ENCODE results near the gene ESRRA. TPM values are rescaled to one million over a fixed set of nuclear protein-coding genes. Genes with fewer than 3 reads are reported as not detected.

ESRRA gene
- total RNA-seq (2022) (53.4 and 59.7 TPM in 2 replicates), Bru-seq, nascent RNA (percentile 66 among the genes with signal in this experiment), BruChase-seq, experiment 1, labeled RNA remaining after a 6-hour chase (percentile 83 among the genes with signal in this experiment), BruChase-seq, experiment 2, labeled RNA remaining after a 2-hour chase (percentile 83 among the genes with signal in this experiment)
- long read RNA-seq, transcript ESRRA-203 (7 exons, 2,218 nt), result minor isoform, 5 of 1,537 reads
- long read RNA-seq, transcript ESRRA-201 (7 exons, 2,215 nt), result major isoform, 38 of 1,537 reads
- long read RNA-seq, partial matches to known transcripts, result 8 of 1,537 reads
- long read RNA-seq, other reads (novel, unspliced or antisense), result 1,482 of 1,537 reads

DNA sequence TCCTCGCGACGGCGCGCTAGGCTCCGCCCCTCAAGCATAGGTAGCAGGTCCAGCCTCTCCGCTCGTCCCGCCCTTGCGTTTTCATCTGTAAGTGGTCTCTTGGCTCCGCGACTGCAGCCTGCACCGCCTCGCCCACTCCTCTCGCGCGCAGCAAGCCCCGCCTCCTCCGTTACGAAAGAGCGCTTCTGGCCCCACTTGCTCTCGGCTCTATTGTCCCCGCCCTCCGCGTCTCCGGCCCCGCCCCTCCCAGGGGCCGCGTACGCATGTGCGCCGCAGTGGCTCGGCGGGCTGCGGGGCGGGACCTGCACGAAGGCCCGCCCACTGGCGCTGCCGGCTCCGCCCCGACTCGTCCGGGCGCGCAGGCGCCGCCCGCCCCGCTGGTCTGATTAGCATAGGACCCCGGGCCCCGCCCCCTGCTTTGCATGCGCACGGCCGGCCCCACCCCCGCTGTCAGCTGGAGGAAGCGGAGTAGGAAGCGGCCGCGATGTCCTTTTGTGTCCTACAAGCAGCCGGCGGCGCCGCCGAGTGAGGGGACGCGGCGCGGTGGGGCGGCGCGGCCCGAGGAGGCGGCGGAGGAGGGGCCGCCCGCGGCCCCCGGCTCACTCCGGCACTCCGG lies at the start of gene ESRRA:
Gene ESRRA, plus strand, starts transcription at position 450 of the 616 bp plus-strand sequence. CDS start 1,656 bp downstream, outside the sequence.
- Mint-ChIP-seq H3K27me3 (ENCODE audit: unreplicated experiment) (peaks cover 9% of the 10 kb centered on the region), H3K36me3 (ENCODE audit: insufficient read depth, unreplicated experiment) (peaks cover 47% of the 10 kb centered on the region), H3K4me1 (ENCODE audit: low read depth, unreplicated experiment) (peaks cover 24% of the 10 kb centered on the region), H3K27ac (ENCODE audit: unreplicated experiment) (peak within 1 kb of the TSS; percentile 92), H3K4me3 (ENCODE audit: low read depth, unreplicated experiment) (peak within 1 kb of the TSS; percentile 100), H3K9me3 (ENCODE audit: low read depth, unreplicated experiment) (no peaks in the 10 kb centered on the region)
- CTCF ChIA-PET, result interaction anchor here (0.6 to 3.7 kb wide), 10 partner anchors 12 to 348 kb away, joined by 3 to 25 read pairs (median 6); partner anchors contain the start of genes BAD, GPR137, PRDX5 and TRMT112
- peak; percentile 99 for DNase-seq
- intact Hi-C loops (cut with micrococcal nuclease; ENCODE audit: unreplicated experiment), result loop anchor here (2.0 to 10.0 kb wide), 2 partner anchors 34 to 60 kb away; partner anchors contain the start of genes FKBP2 and PPP1R14B
- BruUV-seq (replicated peaks), result no TSS peak
- TF ChIP-seq, protein P1, sequence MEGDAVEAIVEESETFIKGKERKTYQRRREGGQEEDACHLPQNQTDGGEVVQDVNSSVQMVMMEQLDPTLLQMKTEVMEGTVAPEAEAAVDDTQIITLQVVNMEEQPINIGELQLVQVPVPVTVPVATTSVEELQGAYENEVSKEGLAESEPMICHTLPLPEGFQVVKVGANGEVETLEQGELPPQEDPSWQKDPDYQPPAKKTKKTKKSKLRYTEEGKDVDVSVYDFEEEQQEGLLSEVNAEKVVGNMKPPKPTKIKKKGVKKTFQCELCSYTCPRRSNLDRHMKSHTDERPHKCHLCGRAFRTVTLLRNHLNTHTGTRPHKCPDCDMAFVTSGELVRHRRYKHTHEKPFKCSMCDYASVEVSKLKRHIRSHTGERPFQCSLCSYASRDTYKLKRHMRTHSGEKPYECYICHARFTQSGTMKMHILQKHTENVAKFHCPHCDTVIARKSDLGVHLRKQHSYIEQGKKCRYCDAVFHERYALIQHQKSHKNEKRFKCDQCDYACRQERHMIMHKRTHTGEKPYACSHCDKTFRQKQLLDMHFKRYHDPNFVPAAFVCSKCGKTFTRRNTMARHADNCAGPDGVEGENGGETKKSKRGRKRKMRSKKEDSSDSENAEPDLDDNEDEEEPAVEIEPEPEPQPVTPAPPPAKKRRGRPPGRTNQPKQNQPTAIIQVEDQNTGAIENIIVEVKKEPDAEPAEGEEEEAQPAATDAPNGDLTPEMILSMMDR (IDR thresholded peaks at IDR 0.05; ENCODE audit: unreplicated experiment), result no peak

DNA sequence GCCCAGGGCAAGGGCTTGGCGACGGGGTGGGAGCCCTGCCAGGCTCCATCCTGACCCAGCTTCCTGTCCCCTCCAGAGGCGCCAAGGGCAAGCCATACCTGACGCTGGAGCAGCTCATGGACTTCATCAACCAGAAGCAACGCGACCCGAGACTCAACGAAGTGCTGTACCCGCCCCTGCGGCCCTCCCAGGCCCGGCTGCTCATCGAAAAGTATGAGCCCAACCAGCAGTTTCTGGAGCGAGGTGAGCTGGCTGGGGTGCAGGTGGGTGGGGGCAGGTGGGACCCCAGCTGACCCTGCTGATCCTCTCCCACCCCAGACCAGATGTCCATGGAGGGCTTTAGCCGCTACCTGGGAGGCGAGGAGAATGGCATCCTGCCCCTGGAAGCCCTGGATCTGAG lies 49.0 kb upstream of the ESRRA start:
- TF ChIP-seq, protein P1 (IDR thresholded peaks at IDR 0.05; ENCODE audit: unreplicated experiment), result no peak
- BruUV-seq (replicated peaks), result no TSS peak
- DNase-seq, result no peak
- Mint-ChIP-seq H3K4me1 (ENCODE audit: low read depth, unreplicated experiment) (no peaks in the 10 kb centered on the region), H3K4me3 (ENCODE audit: low read depth, unreplicated experiment) (no peak overlapping the region), H3K36me3 (ENCODE audit: insufficient read depth, unreplicated experiment) (peaks cover 46% of the 10 kb centered on the region), H3K27me3 (ENCODE audit: unreplicated experiment) (no peaks in the 10 kb centered on the region), H3K27ac (ENCODE audit: unreplicated experiment) (no peak overlapping the region), H3K9me3 (ENCODE audit: low read depth, unreplicated experiment) (no peaks in the 10 kb centered on the region)
- CTCF ChIA-PET, result no interaction called here
- intact Hi-C loops (cut with micrococcal nuclease; ENCODE audit: unreplicated experiment), result no loop called here

DNA sequence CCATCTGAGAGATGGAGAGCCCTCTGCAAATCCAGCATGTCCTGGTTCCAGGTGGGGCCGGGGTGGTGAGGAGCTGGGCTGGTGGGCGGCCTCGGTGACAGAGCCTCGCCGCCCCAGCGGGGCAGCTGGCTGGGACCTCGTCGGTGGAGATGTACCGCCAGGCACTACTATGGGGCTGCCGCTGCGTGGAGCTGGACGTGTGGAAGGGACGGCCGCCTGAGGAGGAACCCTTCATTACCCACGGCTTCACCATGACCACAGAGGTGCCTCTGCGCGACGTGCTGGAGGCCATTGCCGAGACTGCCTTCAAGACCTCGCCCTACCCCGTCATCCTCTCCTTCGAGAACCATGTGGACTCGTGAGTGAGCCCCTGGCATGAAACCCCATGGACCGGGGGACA lies 47.0 kb upstream of the ESRRA start:
- no TSS peak for BruUV-seq (replicated peaks)
- intact Hi-C loops (cut with micrococcal nuclease; ENCODE audit: unreplicated experiment), result no loop called here
- CTCF ChIA-PET, result interaction anchor here (0.5 to 0.7 kb wide), 2 partner anchors 31 to 610 kb away, joined by 3 read pairs; no protein-coding TSS in a partner anchor

GRCh38 chr11:64258946-64259532 lies 46.3 kb upstream of the ESRRA start:
- Mint-ChIP-seq H3K9me3 (ENCODE audit: low read depth, unreplicated experiment) (no peaks in the 10 kb centered on the region), H3K27ac (ENCODE audit: unreplicated experiment) (no peak overlapping the region), H3K4me1 (ENCODE audit: low read depth, unreplicated experiment) (no peaks in the 10 kb centered on the region), H3K36me3 (ENCODE audit: insufficient read depth, unreplicated experiment) (peaks cover 36% of the 10 kb centered on the region), H3K4me3 (ENCODE audit: low read depth, unreplicated experiment) (no peak overlapping the region), H3K27me3 (ENCODE audit: unreplicated experiment) (no peaks in the 10 kb centered on the region)
- TF ChIP-seq, protein P1 (IDR thresholded peaks at IDR 0.05; ENCODE audit: unreplicated experiment), result no peak
- intact Hi-C loops (cut with micrococcal nuclease; ENCODE audit: unreplicated experiment), result no loop called here
- DNase-seq, result no peak
- BruUV-seq (replicated peaks), result no TSS peak
- CTCF ChIA-PET, result no interaction called here

More for the DNA sequence above, 47.0 kb upstream of the ESRRA start:
- no peaks in the 10 kb centered on the region for H3K4me1 Mint-ChIP-seq (ENCODE audit: low read depth, unreplicated experiment)
- no peak overlapping the region for H3K27ac Mint-ChIP-seq (ENCODE audit: unreplicated experiment)
- no peak for DNase-seq
- TF ChIP-seq, protein P1 (IDR thresholded peaks at IDR 0.05; ENCODE audit: unreplicated experiment), result no peak
- H3K9me3 Mint-ChIP-seq (ENCODE audit: low read depth, unreplicated experiment), result no peaks in the 10 kb centered on the region
- H3K36me3 Mint-ChIP-seq (ENCODE audit: insufficient read depth, unreplicated experiment), result peaks cover 39% of the 10 kb centered on the region
- no peaks in the 10 kb centered on the region for H3K27me3 Mint-ChIP-seq (ENCODE audit: unreplicated experiment)
- no peak overlapping the region for H3K4me3 Mint-ChIP-seq (ENCODE audit: low read depth, unreplicated experiment)
